Activated T-cell treated with anti-CD3 and anti-CD28 coated beads, Interleukin-2, amount 50 U/mL, for 4 hours (primary cell): Measurements from ENCODE around the gene CEACAM8. TPM values are rescaled to one million over a fixed set of nuclear protein-coding genes. Genes with fewer than 3 reads are reported as not detected.
"Not testable (repeated sequence)": the region's sequence is repeated elsewhere in the genome, so short reads cannot be mapped to it uniquely, and the experiment has no call there.

Source experiments
- ATAC-seq, 2 donors: fragments of 200-7000 bp; cut with Tn5 transposase; one replicate each; pipeline ENCODE4 v1.10.0; 2021
- DNase-seq: peaks from one replicate; pipeline ENCODE4 v3.0.0-alpha.2; 2020
- H3K27me3 Mint-ChIP-seq: one replicate; pipeline ENCODE4 v1.8.0; 2021; ENCODE audit warnings: low read depth, mixed read lengths
- H3K36me3 Mint-ChIP-seq: one replicate; pipeline ENCODE4 v1.8.0; 2022; ENCODE audit warnings: mixed read lengths; ENCODE audit not compliant: insufficient read depth
- H3K4me1 Mint-ChIP-seq: one replicate; pipeline ENCODE4 v1.8.0; 2021; ENCODE audit warnings: low read depth, mixed read lengths
- H3K4me3 Mint-ChIP-seq: one replicate; pipeline ENCODE4 v1.8.0; 2021; ENCODE audit warnings: mild to moderate bottlenecking, moderate library complexity, mixed read lengths
- H3K9me3 Mint-ChIP-seq: one replicate; pipeline ENCODE4 v1.8.0; 2021; ENCODE audit warnings: mixed read lengths
- total RNA-seq, 3 donors: library from RNA; stranded (reverse); gene quantifications; one replicate each; pipeline ENCODE4 v1.2.1, GENCODE V29; 2021

Gene CEACAM8
- total RNA-seq, 3 donors from 2014 or later, result not detected

GRCh38 chr19:42542791-42543190 lies 51.9 kb downstream of the CEACAM8 start:
- Mint-ChIP-seq H3K4me3 (no peak overlapping the region), H3K9me3 (no peaks in the 10 kb centered on the region), H3K36me3 (no peaks in the 10 kb centered on the region), H3K4me1 (no peaks in the 10 kb centered on the region), H3K27me3 (peaks cover 22% of the 10 kb centered on the region)
- no peak for DNase-seq
- no peak for ATAC-seq

GRCh38 chr19:42540071-42540553 lies 54.6 kb downstream of the CEACAM8 start:
- Mint-ChIP-seq H3K27me3 (peaks cover 4% of the 10 kb centered on the region), H3K9me3 (no peaks in the 10 kb centered on the region), H3K4me3 (no peak overlapping the region), H3K4me1 (no peaks in the 10 kb centered on the region), H3K36me3 (no peaks in the 10 kb centered on the region)
- no peak for DNase-seq
- no peak for ATAC-seq

- Mint-ChIP-seq H3K4me1 (no peaks in the 10 kb centered on the region), H3K36me3 (no peaks in the 10 kb centered on the region)
Measured at GRCh38 chr19:42538841-42539709, 55.6 kb downstream of the CEACAM8 start.

GRCh38 chr19:42535276-42535675 lies 59.4 kb downstream of the CEACAM8 start:
- not testable (repeated sequence) for ATAC-seq, H3K4me1 Mint-ChIP-seq, DNase-seq, H3K36me3 Mint-ChIP-seq, H3K9me3 Mint-ChIP-seq, H3K4me3 Mint-ChIP-seq, H3K27me3 Mint-ChIP-seq

More at GRCh38 chr19:42538841-42539709, 55.6 kb downstream of the CEACAM8 start:
- Mint-ChIP-seq H3K4me3 (no peak overlapping the region), H3K27me3 (peaks cover 4% of the 10 kb centered on the region), H3K9me3 (no peaks in the 10 kb centered on the region)
- DNase-seq (no peak), ATAC-seq (no peak)

DNA sequence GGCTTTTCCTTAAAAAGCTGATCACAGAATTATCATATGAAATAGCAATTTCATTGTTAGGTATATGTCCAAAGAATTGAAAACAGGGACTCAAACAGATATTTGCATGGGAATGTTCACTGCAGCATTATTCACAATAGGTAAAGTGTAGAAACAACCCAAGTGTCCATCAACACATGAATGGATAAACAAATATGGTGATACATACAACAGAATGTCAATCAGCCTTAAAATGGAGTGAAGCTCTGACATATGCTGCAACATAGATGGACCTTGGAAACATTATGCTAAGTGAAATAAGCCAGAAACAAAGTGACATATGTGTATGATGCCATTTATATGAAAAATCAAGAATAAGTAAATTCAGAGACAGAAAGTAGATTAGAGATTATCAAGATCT lies 60.3 kb downstream of the CEACAM8 start:
- ATAC-seq, result no peak
- Mint-ChIP-seq H3K9me3 (no peaks in the 10 kb centered on the region), H3K4me1 (peaks cover 2% of the 10 kb centered on the region), H3K27me3 (peaks cover 4% of the 10 kb centered on the region), H3K36me3 (no peaks in the 10 kb centered on the region), H3K4me3 (no peak overlapping the region)
- DNase-seq, result no peak

DNA sequence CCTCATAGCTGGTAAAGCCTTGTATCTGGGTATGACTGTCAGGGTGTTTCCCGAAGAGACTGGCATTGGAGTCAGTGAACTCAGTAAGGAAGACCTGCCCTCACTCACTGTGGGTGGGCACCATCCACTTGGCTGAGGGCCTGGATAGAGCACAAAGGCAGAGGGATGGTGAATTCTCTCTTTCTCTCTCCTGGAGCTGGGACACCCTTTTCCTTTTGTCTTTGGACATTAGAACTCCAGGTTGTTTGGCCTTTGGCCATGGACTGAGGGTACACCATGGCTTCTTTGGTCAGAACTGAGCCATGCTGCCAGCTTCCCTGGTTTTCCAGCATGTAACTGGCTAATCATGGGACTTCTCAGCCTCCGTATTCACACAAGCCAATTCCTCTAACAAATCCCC lies 61.8 kb downstream of the CEACAM8 start:
- Mint-ChIP-seq H3K36me3 (no peaks in the 10 kb centered on the region), H3K4me1 (peaks cover 17% of the 10 kb centered on the region), H3K9me3 (no peaks in the 10 kb centered on the region), H3K27me3 (no peaks in the 10 kb centered on the region), H3K4me3 (no peak overlapping the region)
- no peak for DNase-seq
- no peak for ATAC-seq

DNA sequence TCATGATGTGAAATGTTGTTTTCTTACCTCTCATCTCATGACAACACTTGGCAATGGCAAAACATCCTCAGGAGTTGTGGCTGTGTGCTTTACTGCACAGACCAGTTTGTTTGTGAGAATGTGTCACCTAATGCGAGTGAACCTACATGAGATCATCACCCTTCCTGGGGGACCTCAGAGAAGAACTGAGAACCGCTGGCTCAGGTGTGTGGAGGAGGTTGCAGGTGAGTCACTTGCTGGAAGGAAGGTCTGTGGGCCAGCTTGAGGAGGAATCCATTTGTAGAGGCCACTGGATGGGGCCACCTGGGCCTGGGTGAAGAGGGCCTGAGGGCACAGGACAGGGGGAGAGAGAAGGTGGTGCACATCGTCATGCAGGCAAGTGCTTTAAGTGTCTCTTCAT lies 63.4 kb downstream of the CEACAM8 start:
- Mint-ChIP-seq H3K4me1 (peaks cover 29% of the 10 kb centered on the region), H3K27me3 (no peaks in the 10 kb centered on the region), H3K9me3 (no peaks in the 10 kb centered on the region), H3K36me3 (no peaks in the 10 kb centered on the region), H3K4me3 (no peak overlapping the region)
- ATAC-seq, result no peak
- DNase-seq, result no peak

Other genes starting within 250 kb of the CEACAM8 start
- not detected for gene CNFN, start 204.6 kb downstream of the CEACAM8 start, total RNA-seq
- gene LIPE, start 167.5 kb downstream of the CEACAM8 start, total RNA-seq, result 10 to 100 TPM; 23.0 to 29.1 (median 28.0) TPM
- not detected for gene CXCL17, start 152.0 kb downstream of the CEACAM8 start, total RNA-seq
- under 1 TPM; 0.30 to 0.43 (median 0.40) TPM for gene CEACAM1, start 66.4 kb downstream of the CEACAM8 start, total RNA-seq
- not detected for gene PSG3, start 145.6 kb upstream of the CEACAM8 start, total RNA-seq
- gene PSG8, start 170.8 kb upstream of the CEACAM8 start, total RNA-seq, result not detected